B cell (primary cell): ENCODE measurements around the gene ASIC4. TPM values are rescaled to one million over a fixed set of nuclear protein-coding genes. Genes with fewer than 3 reads are reported as not detected.

Experiments used
- ATAC-seq: fragments of 200-7000 bp; cut with Tn5 transposase; one replicate; pipeline ENCODE4 v1.10.0; 2021; ENCODE audit warnings: low read depth, mild to moderate bottlenecking, moderate number of reproducible peaks, moderate library complexity
- CTCF ChIA-PET: fragments of 350-600 bp; sonication (Branson Sonifier 250); formaldehyde crosslinking; loops from one replicate; lab custom pipeline; 2021; ENCODE audit warnings: antibody characterized with exemption, inconsistent platforms; lab: Charles Lee
- POLR2A ChIA-PET: fragments of 350-600 bp; sonication (Branson Sonifier 250); formaldehyde crosslinking; loops from one replicate; lab custom pipeline; 2021; ENCODE audit warnings: antibody characterized with exemption; lab: Charles Lee
- DNase-seq: peaks from one replicate; pipeline ENCODE4 v3.0.0; 2013
- H2AFZ ChIP-seq: 2 replicates; pipeline ENCODE4 v1.6.1; 2012; ENCODE audit warnings: mild to moderate bottlenecking, low read depth, low read length; ENCODE audit not compliant: insufficient read depth, poor library complexity, severe bottlenecking
- H3K27ac ChIP-seq, 2 donors: 1 replicate in 1 of 2; 2 replicates in 1 of 2; pipeline ENCODE4 v1.5.1; 2012 to 2013; ENCODE audit warnings: low read length in 2 of 2, mild to moderate bottlenecking in 2 of 2, moderate library complexity in 1 of 2
- H3K27me3 ChIP-seq, 4 experiments: fragments of 200-600 bp in 1 of 4; sonication (generic) in 1 of 4; replicated peaks in 1 of 4; 1 replicate in 2 of 4; 2 replicates in 2 of 4; pipeline versions ENCODE4 v1.6.1 to v1.7.0; 2013 to 2016; ENCODE audit warnings: low read length in 3 of 4, mild to moderate bottlenecking in 2 of 4, mixed read lengths in 1 of 4, moderate library complexity in 1 of 4; ENCODE audit not compliant: insufficient read depth in 4 of 4, control insufficient read depth in 3 of 4; ENCODE audit errors: control extremely low read depth in 1 of 4
- H3K36me3 ChIP-seq, 2 experiments: replicated peaks in 1 of 2; 1 replicate in 1 of 2; 2 replicates in 1 of 2; pipeline versions ENCODE4 v1.6.1 to v1.7.1; 2013; ENCODE audit warnings: low read length in 1 of 2; ENCODE audit not compliant: insufficient read depth in 2 of 2, control insufficient read depth in 1 of 2; ENCODE audit errors: control extremely low read depth in 1 of 2, extremely low read depth in 1 of 2
- H3K4me1 ChIP-seq, 2 donors: fragments of 200-600 bp in 1 of 2; sonication (generic) in 1 of 2; 1 replicate in 1 of 2; 2 replicates in 1 of 2; pipeline versions ENCODE4 v1.5.1 to v1.6.1; 2013 to 2017; ENCODE audit warnings: low read length in 2 of 2; ENCODE audit not compliant: control insufficient read depth in 2 of 2, insufficient read depth in 2 of 2
- H3K4me2 ChIP-seq: replicated peaks from 2 replicates; pipeline ENCODE3; 2012; ENCODE audit warnings: mild to moderate bottlenecking, low read depth, low read length; ENCODE audit not compliant: poor library complexity, severe bottlenecking
- H3K4me3 ChIP-seq, 5 experiments: fragments of 200-600 bp in 1 of 5; sonication (generic) in 1 of 5; 1 replicate in 3 of 5; 2 replicates in 2 of 5; pipeline versions ENCODE4 v1.5.1 to v1.7.0; 2011 to 2016; ENCODE audit warnings: low read length in 4 of 5, mild to moderate bottlenecking in 4 of 5, low read depth in 2 of 5, control low read depth in 1 of 5, moderate library complexity in 1 of 5; ENCODE audit not compliant: insufficient read depth in 1 of 5; ENCODE audit errors: control extremely low read depth in 1 of 5, extremely low read depth in 1 of 5
- H3K79me2 ChIP-seq: fragments of 200-600 bp; sonication (generic); one replicate; pipeline ENCODE4 v1.6.0; 2016; ENCODE audit warnings: low read length; ENCODE audit not compliant: control insufficient read depth, insufficient read depth
- H3K9ac ChIP-seq: fragments of 200-600 bp; sonication (generic); 2 replicates; pipeline ENCODE4 v1.6.1; 2017; ENCODE audit warnings: mild to moderate bottlenecking, low read length, moderate library complexity
- H3K9me3 ChIP-seq, 3 donors: one replicate each; pipeline versions ENCODE4 v1.6.1 to v1.7.1; 2013; ENCODE audit warnings: low read length in 2 of 3; ENCODE audit not compliant: control insufficient read depth in 2 of 3, insufficient read depth in 1 of 3; ENCODE audit errors: control extremely low read depth in 1 of 3
- H4K20me1 ChIP-seq: 2 replicates; pipeline ENCODE4 v1.6.0; 2012; ENCODE audit warnings: mild to moderate bottlenecking, low read length; ENCODE audit not compliant: insufficient read depth, control insufficient read depth, poor library complexity, severe bottlenecking
- H3K27ac Mint-ChIP-seq: one replicate; pipeline ENCODE4 v1.8.0; 2021; ENCODE audit warnings: mixed read lengths
- H3K27me3 Mint-ChIP-seq: one replicate; pipeline ENCODE4 v1.8.0; 2021; ENCODE audit warnings: mixed read lengths
- H3K4me1 Mint-ChIP-seq: one replicate; pipeline ENCODE4 v1.8.0; 2021; ENCODE audit warnings: mixed read lengths
- H3K4me3 Mint-ChIP-seq: one replicate; pipeline ENCODE4 v1.8.0; 2021; ENCODE audit warnings: mixed read lengths
- H3K9me3 Mint-ChIP-seq: one replicate; pipeline ENCODE4 v1.8.0; 2022; ENCODE audit warnings: mixed read lengths; ENCODE audit not compliant: insufficient read depth
- CTCF ChIP-seq: fragments of 200-600 bp; IDR thresholded peaks from one replicate; pipeline ENCODE4 v1.8.0; 2022; ENCODE audit warnings: antibody characterized with exemption, mild to moderate bottlenecking
- EZH2 ChIP-seq: IDR thresholded peaks from 2 replicates; pipeline ENCODE4 v1.6.1; 2012; ENCODE audit warnings: borderline replicate concordance, low read depth, mild to moderate bottlenecking, moderate library complexity, low read length; ENCODE audit not compliant: insufficient read depth, poor library complexity, severe bottlenecking
- WGBS: methylation state at CpG from one replicate; pipeline ENCODE4 v1.1.5; 2013; ENCODE audit warnings: missing lambda C conversion rate; ENCODE audit not compliant: insufficient coverage; 5-methylcytosine and 5-hydroxymethylcytosine counted together
- intact Hi-C: fragments of 100-400 bp; cut with micrococcal nuclease; formaldehyde crosslinking; loops from one replicate; pipeline ENCODE4 v1.10.0; 2022
- polyA plus RNA-seq: library from polyadenylated mRNA; depleted of rRNA; stranded (reverse); fragments of >200 nt; gene quantifications from 2 replicates; pipeline ENCODE4 v1.2.3, GENCODE V29; 2012
- total RNA-seq, 2 donors: library from RNA; stranded (reverse); fragments of 120-200 nt in 1 of 2; gene quantifications; 1 replicate in 1 of 2; 2 replicates in 1 of 2; pipeline versions ENCODE4 v1.2.3 to v1.2.4, GENCODE V29; 2013 to 2022

ASIC4 gene
- total and polyA plus RNA-seq, 2 donors (not counting 1 experiment from before 2014, with no cell fraction given): not detected

GRCh38 chr2:219522111-219523030 lies 8.1 kb downstream of the ASIC4 start:
- TF ChIP-seq EZH2 (peak; percentile 69), CTCF (no peak)
- Histone ChIP-seq H2AFZ (peak overlapping the region; percentile 46), H3K4me1 (peaks cover 10 to 17% of the 10 kb centered on the region in 2 donors), H3K4me3 (no peak overlapping the region), H3K9me3 (peaks cover 0 to 8% (median 0%) of the 10 kb centered on the region in 3 donors), H3K9ac (no peak overlapping the region), H3K27me3 (peaks cover 1 to 76% (median 36%) of the 10 kb centered on the region in 4 experiments), H3K4me2 (peak overlapping the region; percentile 66), H4K20me1 (no peaks in the 10 kb centered on the region), H3K27ac (no peak overlapping the region), H3K79me2 (no peaks in the 10 kb centered on the region), H3K36me3 (no peaks in the 10 kb centered on the region)
- ChIA-PET CTCF (interaction anchor here (1.2 kb wide), 1 partner anchor 22 kb away, joined by 3 read pairs; no protein-coding TSS in a partner anchor), POLR2A (no interaction called here)
- no peak for ATAC-seq
- Mint-ChIP-seq H3K4me1 (peaks cover 14% of the 10 kb centered on the region), H3K9me3 (no peaks in the 10 kb centered on the region), H3K27ac (no peak overlapping the region), H3K27me3 (peaks cover 71% of the 10 kb centered on the region), H3K4me3 (peak overlapping the region; percentile 11)
- no peak for DNase-seq
- intact Hi-C loops: no loop called here
- 3% methylated on average over 52 of the region's 70 CpGs for WGBS
